ENCODE measurements around the gene VKORC1L1. TPM values are rescaled to one million over a fixed set of nuclear protein-coding genes. Genes with fewer than 3 reads are reported as not detected.

The VKORC1L1 gene
- total RNA-seq, 1 experiment from 2014 or later, result 29.4 TPM

- H2BK12ac ChIP-seq (ENCODE audit: insufficient read length, low read depth, low read length), result no peak overlapping the region
- no peak overlapping the region for H2AFZ ChIP-seq (ENCODE audit: low read length)
- no peak overlapping the region for H3K14ac ChIP-seq (ENCODE audit: insufficient read depth, low read length)
- no CpG with 5 or more reads among the region's 16 CpGs for whole genome bisulfite sequencing (ENCODE audit: extremely low coverage, insufficient read length, low lambda C conversion rate)
- H3K79me2 ChIP-seq (ENCODE audit: insufficient read depth, low read length), result no peaks in the 10 kb centered on the region
- no peak overlapping the region for H3K4ac ChIP-seq (ENCODE audit: low read depth, low read length)
- no peak overlapping the region for H3K9ac ChIP-seq (ENCODE audit: extremely low read depth, insufficient read length, low read length)
- no peak overlapping the region for H2BK20ac ChIP-seq (ENCODE audit: low read depth, low read length, poor library complexity, severe bottlenecking)
- H3K4me1 Mint-ChIP-seq, result peaks cover 2 to 3% of the 10 kb centered on the region in 2 experiments; a peak in 2 of 4 replicates
- H2BK5ac ChIP-seq (ENCODE audit: insufficient read length, low read length), result no peak overlapping the region
- H3K27me3 ChIP-seq (ENCODE audit: insufficient read depth, low read length), result no peaks in the 10 kb centered on the region
- peaks cover 36 to 60% (median 52%) of the 10 kb centered on the region in 3 experiments; a peak in 6 of 7 replicates for H3K36me3 Mint-ChIP-seq (ENCODE audit: insufficient read depth in 1 of 3, low read depth in 3 of 3)
- no peak overlapping the region for H4K8ac ChIP-seq (replicated peaks; ENCODE audit: insufficient read length, low read depth, low read length)
- H2BK120ac ChIP-seq (ENCODE audit: low read depth, low read length, poor library complexity, severe bottlenecking), result no peak overlapping the region
- H4K5ac ChIP-seq (ENCODE audit: insufficient read length, low read depth, low read length), result no peak overlapping the region
- no peaks in the 10 kb centered on the region for H3K9me3 Mint-ChIP-seq
- TF ChIP-seq CTCF (conservative IDR thresholded peaks at IDR 0.05), result no peak
- no peaks in the 10 kb centered on the region for H3K9me3 ChIP-seq (ENCODE audit: control insufficient read depth, low read depth, low read length)
- no peak overlapping the region for H3K4me2 ChIP-seq (ENCODE audit: insufficient read depth, insufficient read length, low read length)
- no peak overlapping the region for H3K27ac ChIP-seq (ENCODE audit: insufficient read length, low read depth, low read length)
- H3K27me3 Mint-ChIP-seq (ENCODE audit: low read depth), result no peaks in the 10 kb centered on the region
- peaks cover 5% of the 10 kb centered on the region for H4K20me1 ChIP-seq (ENCODE audit: control insufficient read depth, insufficient read depth, insufficient read length)
- H3K23me2 ChIP-seq (ENCODE audit: insufficient read length, low read depth, low read length, poor library complexity, severe bottlenecking), result peaks cover 2% of the 10 kb centered on the region
- no peak overlapping the region for H2BK15ac ChIP-seq (ENCODE audit: low read depth, low read length)
- H3K79me1 ChIP-seq (ENCODE audit: insufficient read depth, low read depth, low read length, poor library complexity, severe bottlenecking), result peaks cover 3% of the 10 kb centered on the region
- no peak for DNase-seq
- H3K27ac Mint-ChIP-seq, result peak overlapping the region in 2 of 3 experiments; percentile 80 to 82; a peak in 2 of 7 replicates
- no peaks in the 10 kb centered on the region for H3K4me1 ChIP-seq (ENCODE audit: insufficient read depth, low read length)
- H2AK5ac ChIP-seq (ENCODE audit: insufficient read length, low read length), result no peak overlapping the region
- no peak overlapping the region for H3K56ac ChIP-seq (ENCODE audit: insufficient read length, low read depth, low read length)
- H3K23ac ChIP-seq (ENCODE audit: insufficient read length, low read depth, low read length), result no peak overlapping the region
- no peak overlapping the region for H3K4me3 Mint-ChIP-seq
- no peak overlapping the region for H4K91ac ChIP-seq (ENCODE audit: insufficient read length, low read depth, low read length)
- no peak overlapping the region for H3T11ph ChIP-seq (ENCODE audit: low read length)
- no peak overlapping the region for H3K18ac ChIP-seq (ENCODE audit: insufficient read length, low read depth, low read length)
Measured at GRCh38 chr7:65976659-65977196, 103.9 kb downstream of the VKORC1L1 start.

Data from H9 (cell line).